ENCODE results near the gene VIL1.

The VIL1 gene

GRCh38 chr2:218406949-218407618 lies 11.8 kb upstream of the VIL1 start:
- Histone ChIP-seq H4K20me1 (ENCODE audit: insufficient read depth, low read length) (no peaks in the 10 kb centered on the region), H3K9me3 (replicated peaks; ENCODE audit: insufficient read depth, low read length) (no peaks in the 10 kb centered on the region), H3K36me3 (replicated peaks; ENCODE audit: insufficient read depth, low read length) (no peaks in the 10 kb centered on the region), H3K4me1 (ENCODE audit: low read length) (peaks cover 17% of the 10 kb centered on the region), H3F3A (ENCODE audit: insufficient read depth, low read length) (peaks cover 9% of the 10 kb centered on the region; the same call in 1 of the 2 replicates), H3K79me2 (ENCODE audit: low read length) (peaks cover 7% of the 10 kb centered on the region), H3K9me2 (replicated peaks; ENCODE audit: insufficient read depth, low read length) (no peaks in the 10 kb centered on the region), H2AFZ (ENCODE audit: low read length) (peak overlapping the region; percentile 92), H3K9ac (ENCODE audit: low read length) (peak overlapping the region; percentile 52; the same call in 1 of the 2 replicates), H3K4me2 (ENCODE audit: low read depth, low read length) (peak overlapping the region; percentile 97), H3K4me3 (ENCODE audit: low read length) (peak overlapping the region; percentile 61), H3K27ac (ENCODE audit: low read length) (peak overlapping the region; percentile 23; the same call in 1 of the 2 replicates), H3K27me3 (replicated peaks; ENCODE audit: insufficient read depth, low read length) (no peaks in the 10 kb centered on the region)
- no peak for DNase-seq
- TF ChIP-seq CTCF (IDR thresholded peaks at IDR 0.05; ENCODE audit: low read length) = no peak
- TF ChIP-seq EZH2 (optimal IDR thresholded peaks at IDR 0.05; ENCODE audit: low read depth, low read length) = no peak
- no peak for TF ChIP-seq EZH2phosphoT487 (IDR thresholded peaks at IDR 0.05; ENCODE audit: low read length)

- Histone ChIP-seq H3K27ac (ENCODE audit: low read length) (no peak overlapping the region), H3K79me2 (ENCODE audit: low read length) (peaks cover under 1% of the 10 kb centered on the region; the same call in 1 of the 2 replicates), H3F3A (ENCODE audit: insufficient read depth, low read length) (peaks cover 9% of the 10 kb centered on the region; the same call in 1 of the 2 replicates), H2AFZ (ENCODE audit: low read length) (no peak overlapping the region), H3K9me3 (replicated peaks; ENCODE audit: insufficient read depth, low read length) (no peaks in the 10 kb centered on the region), H3K36me3 (replicated peaks; ENCODE audit: insufficient read depth, low read length) (no peaks in the 10 kb centered on the region), H3K4me3 (ENCODE audit: low read length) (no peak overlapping the region), H3K9ac (ENCODE audit: low read length) (no peak overlapping the region), H3K9me2 (replicated peaks; ENCODE audit: insufficient read depth, low read length) (no peaks in the 10 kb centered on the region), H3K27me3 (replicated peaks; ENCODE audit: insufficient read depth, low read length) (no peaks in the 10 kb centered on the region), H4K20me1 (ENCODE audit: insufficient read depth, low read length) (no peaks in the 10 kb centered on the region), H3K4me2 (ENCODE audit: low read depth, low read length) (no peak overlapping the region), H3K4me1 (ENCODE audit: low read length) (peaks cover 17% of the 10 kb centered on the region)
- DNase-seq = no peak
- TF ChIP-seq CTCF (IDR thresholded peaks at IDR 0.05; ENCODE audit: low read length) (no peak), EZH2phosphoT487 (IDR thresholded peaks at IDR 0.05; ENCODE audit: low read length) (no peak), EZH2 (optimal IDR thresholded peaks at IDR 0.05; ENCODE audit: low read depth, low read length) (no peak)
Measured at GRCh38 chr2:218407717-218408116, 11.2 kb upstream of the VIL1 start.

GRCh38 chr2:218418321-218418716 lies 604 bp upstream of the VIL1 start:
- Histone ChIP-seq H3K4me2 (ENCODE audit: low read depth, low read length) (no peak overlapping the region), H2AFZ (ENCODE audit: low read length) (no peak overlapping the region)
- TF ChIP-seq EZH2phosphoT487 (IDR thresholded peaks at IDR 0.05; ENCODE audit: low read length) (no peak), CTCF (IDR thresholded peaks at IDR 0.05; ENCODE audit: low read length) (no peak), EZH2 (optimal IDR thresholded peaks at IDR 0.05; ENCODE audit: low read depth, low read length) (no peak)

More at GRCh38 chr2:218418321-218418716, 604 bp upstream of the VIL1 start:
- no peaks in the 10 kb centered on the region for H3K4me1 ChIP-seq (ENCODE audit: low read length)
- no peak overlapping the region for H3K27ac ChIP-seq (ENCODE audit: low read length)
- DNase-seq = no peak
- no peaks in the 10 kb centered on the region for H3K27me3 ChIP-seq (replicated peaks; ENCODE audit: insufficient read depth, low read length)
- H3K79me2 ChIP-seq (ENCODE audit: low read length) = no peaks in the 10 kb centered on the region
- no peak overlapping the region for H3K4me3 ChIP-seq (ENCODE audit: low read length)
- H4K20me1 ChIP-seq (ENCODE audit: insufficient read depth, low read length) = no peaks in the 10 kb centered on the region
- H3K36me3 ChIP-seq (replicated peaks; ENCODE audit: insufficient read depth, low read length) = no peaks in the 10 kb centered on the region
- no peaks in the 10 kb centered on the region for H3K9me3 ChIP-seq (replicated peaks; ENCODE audit: insufficient read depth, low read length)
- no peaks in the 10 kb centered on the region for H3K9me2 ChIP-seq (replicated peaks; ENCODE audit: insufficient read depth, low read length)
- H3K9ac ChIP-seq (ENCODE audit: low read length) = no peak overlapping the region
- no peaks in the 10 kb centered on the region for H3F3A ChIP-seq (ENCODE audit: insufficient read depth, low read length)

All from MM.1S (cell line).